D721Med (cell line): ENCODE data around the gene PLA2G6.

Experiments used
- DNase-seq: peaks from one replicate; pipeline ENCODE4 v3.0.0; 2011; ENCODE audit warnings: low spot score; ENCODE audit not compliant: insufficient read length
- FAIRE-seq: peaks from 2 replicates; lab custom pipeline; 2011; peaks lifted over from hg19 to GRCh38; lab: Jason Lieb, UNC
- TF ChIP-seq, protein P1 (sequence below): IDR thresholded peaks from 2 replicates; pipeline ENCODE4 v1.5.1; 2012; ENCODE audit warnings: mild to moderate bottlenecking, control low read depth; ENCODE audit not compliant: insufficient read depth; ENCODE audit errors: missing control alignments

Gene PLA2G6

DNA sequence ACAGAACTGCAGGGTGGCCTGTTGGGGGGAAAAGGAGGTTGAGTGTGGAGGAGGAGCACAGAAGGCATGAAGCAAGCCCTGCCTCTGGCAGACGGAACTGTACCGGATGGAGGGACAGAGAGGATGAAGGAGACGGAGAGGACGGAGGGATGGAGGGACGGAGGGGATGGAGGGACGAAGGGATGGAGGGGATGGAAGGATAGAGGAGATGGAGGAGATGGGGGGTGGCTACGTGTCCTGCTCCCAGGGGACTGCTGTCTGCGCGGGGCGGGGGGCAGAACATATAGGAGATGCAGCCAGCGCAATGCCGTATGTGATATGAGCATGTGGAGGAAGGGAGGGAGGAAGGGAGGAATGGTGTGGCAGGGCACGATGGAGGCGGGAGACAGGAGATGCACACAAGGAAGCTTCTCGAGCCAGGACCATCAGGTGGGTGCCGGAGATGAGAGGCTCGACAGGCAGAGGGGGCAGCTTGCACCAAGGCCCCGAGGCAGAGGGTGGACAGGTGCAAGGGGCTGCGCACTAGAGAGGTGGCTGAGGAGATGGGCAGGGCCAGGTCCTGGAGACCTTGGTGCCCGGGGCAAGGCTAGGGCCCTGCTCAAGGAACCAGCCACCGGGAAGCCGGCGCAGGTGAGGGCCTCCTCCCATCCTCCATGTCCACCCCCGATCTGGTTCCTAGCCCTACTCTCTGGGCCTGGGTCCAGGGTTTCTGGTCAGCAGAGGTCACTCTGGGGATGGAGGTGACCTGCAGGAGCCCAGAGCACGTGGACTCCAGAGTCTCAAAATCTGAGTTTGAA is 45.4 kb upstream of the PLA2G6 start:
- FAIRE-seq: no peak
- TF ChIP-seq, protein P1, sequence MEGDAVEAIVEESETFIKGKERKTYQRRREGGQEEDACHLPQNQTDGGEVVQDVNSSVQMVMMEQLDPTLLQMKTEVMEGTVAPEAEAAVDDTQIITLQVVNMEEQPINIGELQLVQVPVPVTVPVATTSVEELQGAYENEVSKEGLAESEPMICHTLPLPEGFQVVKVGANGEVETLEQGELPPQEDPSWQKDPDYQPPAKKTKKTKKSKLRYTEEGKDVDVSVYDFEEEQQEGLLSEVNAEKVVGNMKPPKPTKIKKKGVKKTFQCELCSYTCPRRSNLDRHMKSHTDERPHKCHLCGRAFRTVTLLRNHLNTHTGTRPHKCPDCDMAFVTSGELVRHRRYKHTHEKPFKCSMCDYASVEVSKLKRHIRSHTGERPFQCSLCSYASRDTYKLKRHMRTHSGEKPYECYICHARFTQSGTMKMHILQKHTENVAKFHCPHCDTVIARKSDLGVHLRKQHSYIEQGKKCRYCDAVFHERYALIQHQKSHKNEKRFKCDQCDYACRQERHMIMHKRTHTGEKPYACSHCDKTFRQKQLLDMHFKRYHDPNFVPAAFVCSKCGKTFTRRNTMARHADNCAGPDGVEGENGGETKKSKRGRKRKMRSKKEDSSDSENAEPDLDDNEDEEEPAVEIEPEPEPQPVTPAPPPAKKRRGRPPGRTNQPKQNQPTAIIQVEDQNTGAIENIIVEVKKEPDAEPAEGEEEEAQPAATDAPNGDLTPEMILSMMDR: no peak
- no peak for DNase-seq

DNA sequence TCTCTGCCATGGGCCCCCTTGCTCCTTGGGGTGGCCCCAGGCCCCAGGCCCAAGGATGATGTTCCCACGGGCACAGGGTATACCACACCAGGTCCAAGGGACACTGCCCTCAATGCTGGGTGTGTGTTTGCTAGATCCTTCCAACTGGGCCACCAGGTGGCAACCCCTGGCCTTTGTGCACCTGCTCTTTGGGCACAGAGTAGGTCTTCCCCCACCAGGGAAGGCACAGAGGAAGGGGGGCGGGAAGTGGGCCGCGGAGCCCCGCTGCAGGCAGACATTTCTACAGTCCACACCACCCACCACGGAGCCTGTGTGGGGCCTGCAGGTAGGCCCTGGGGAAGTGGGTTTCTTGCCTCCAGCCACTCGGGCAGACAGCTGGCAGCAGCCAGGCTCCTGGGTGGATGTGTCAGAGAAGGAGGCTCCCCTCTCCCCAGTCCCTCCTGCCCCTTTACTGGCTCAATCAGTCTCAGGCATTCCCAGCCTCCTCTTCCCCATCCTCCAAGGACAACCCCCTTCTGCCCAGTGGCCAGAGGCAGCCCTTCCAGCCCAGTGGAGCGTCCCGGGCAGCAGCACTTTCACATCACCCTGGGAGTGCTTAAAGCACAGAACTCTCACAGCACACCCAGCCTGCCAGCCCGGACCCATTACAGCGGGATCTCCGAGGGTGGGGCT is 41.8 kb upstream of the PLA2G6 start:
- FAIRE-seq (no peak), DNase-seq (no peak)
- TF ChIP-seq, protein P1: no peak

DNA sequence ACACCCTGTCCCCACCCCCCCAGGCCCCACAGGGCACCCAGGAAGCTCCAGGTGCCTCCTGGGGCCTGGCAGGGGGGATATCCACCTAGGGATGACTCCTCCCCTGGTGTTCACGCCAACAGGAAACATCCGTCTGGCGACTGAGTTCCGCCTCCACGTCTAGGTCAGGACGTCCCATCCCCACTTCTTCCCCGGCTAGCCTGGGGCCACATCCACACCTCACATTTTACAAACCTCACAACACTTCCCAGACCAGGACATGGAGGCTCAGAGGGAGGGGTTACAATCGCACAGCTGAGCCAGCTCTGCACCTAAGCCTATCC is 41.1 kb upstream of the PLA2G6 start:
- FAIRE-seq: no peak
- no peak for DNase-seq
- TF ChIP-seq, protein P1: no peak

DNA sequence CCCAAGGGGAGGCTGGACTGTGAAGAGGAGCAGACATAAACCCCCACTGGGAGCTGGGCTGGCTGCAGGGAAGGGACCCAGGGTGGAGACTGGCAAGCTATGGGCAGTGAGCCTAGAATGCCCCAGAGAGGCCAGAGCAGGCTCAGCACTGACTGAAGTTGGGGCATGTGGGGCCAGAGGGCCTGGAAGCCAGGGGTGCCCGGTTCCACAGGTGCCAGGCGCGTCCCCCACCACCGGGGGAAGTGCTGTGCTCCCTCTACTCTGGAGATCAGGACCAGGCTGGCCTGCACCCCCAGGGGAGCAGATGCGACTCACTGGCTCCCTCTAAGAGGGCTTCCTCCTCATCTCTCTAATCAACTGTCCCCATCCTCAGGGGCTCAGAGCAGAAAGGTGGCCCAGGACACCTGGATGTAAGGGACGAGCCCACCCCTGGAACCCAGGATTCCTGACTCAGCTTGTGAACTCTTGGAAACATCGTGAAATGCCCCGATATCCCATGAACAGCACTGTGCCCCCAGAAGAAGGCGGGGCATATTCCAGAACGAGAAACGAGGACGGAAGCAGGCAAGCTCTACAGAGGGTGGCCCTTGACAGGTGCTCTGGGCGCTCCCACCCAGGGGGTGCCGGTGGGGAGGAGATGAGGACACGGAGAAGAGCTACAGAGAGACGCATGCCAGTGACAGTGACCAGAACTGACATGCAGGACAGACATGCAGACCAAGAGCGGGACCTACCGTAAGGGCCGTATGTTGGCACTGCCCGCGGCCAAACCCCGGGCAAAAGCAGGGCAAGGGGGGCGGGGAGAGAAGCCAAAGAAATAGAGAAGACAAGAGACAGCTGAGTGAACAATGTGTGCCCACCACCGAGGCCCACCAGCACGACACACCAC is 40.5 kb upstream of the PLA2G6 start:
- TF ChIP-seq, protein P1: no peak
- DNase-seq (no peak), FAIRE-seq (no peak)

DNA sequence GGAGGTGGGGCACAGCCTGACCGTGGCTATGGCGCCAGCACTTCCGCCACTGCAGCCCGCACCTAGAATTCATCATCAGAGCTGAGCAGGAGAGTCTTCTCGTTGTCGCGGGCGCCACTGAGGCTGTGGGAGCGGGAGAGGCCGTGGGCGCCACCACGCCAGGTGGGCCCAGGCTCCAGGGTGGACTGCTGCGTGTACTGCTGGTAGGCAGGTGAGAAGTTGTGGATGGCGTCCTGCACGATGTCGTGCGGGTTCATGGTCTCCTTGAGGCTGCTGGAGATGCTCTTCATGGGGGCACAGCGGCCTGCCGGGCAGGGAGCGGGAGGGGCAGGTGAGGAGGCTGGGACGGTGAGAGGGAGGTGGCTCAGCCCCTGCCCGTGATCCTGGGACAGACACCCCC is 39.8 kb upstream of the PLA2G6 start:
- DNase-seq: no peak
- TF ChIP-seq, protein P1: no peak
- FAIRE-seq: no peak

DNA sequence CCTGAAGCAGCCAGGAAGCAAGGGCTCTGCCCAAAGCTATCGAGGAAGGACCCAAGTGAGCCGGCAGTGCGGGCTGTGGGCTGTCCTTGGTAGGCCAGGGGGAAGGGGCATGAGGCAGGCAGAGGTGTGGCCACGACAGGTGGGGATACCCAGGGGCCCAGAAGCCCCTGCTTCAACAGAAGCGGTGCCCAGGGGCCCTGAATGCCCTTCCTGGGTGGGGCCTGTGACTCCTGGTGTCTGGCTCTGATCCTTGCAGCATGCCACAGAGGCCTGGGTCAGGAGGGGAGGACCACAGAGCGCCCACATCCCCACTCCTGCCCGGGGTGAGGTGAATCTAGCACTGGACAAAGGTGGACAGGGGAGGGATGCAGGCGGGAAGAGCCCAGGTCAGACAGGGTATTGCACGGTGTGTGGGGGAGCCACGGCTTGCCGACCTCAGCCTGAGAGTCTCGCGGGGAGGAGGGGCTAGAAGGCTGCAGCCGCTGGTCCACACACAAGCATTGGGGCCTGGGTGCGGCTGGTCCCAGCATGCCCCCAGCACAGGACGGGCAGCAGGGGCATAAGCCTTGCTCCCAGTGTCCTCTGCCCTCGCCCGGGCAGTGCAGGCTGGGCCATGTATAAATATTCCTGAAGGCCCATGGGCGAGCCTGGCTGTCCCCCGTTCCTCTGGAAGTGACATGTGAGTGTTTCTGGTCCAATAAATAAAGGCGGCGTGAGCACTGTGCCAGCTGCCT is 39.2 kb upstream of the PLA2G6 start:
- no peak for FAIRE-seq
- TF ChIP-seq, protein P1: no peak
- DNase-seq: no peak
